ENCODE data around the gene BIRC2. TPM values are rescaled to one million over a fixed set of nuclear protein-coding genes. Genes with fewer than 3 reads are reported as not detected.

The BIRC2 gene
- total and polyA plus RNA-seq, 9 of the 15 experiments (the other 6 are each of a cell fraction or from before 2014, with no cell fraction given): 14.3 to 45.9 (median 20.7) TPM

DNA sequence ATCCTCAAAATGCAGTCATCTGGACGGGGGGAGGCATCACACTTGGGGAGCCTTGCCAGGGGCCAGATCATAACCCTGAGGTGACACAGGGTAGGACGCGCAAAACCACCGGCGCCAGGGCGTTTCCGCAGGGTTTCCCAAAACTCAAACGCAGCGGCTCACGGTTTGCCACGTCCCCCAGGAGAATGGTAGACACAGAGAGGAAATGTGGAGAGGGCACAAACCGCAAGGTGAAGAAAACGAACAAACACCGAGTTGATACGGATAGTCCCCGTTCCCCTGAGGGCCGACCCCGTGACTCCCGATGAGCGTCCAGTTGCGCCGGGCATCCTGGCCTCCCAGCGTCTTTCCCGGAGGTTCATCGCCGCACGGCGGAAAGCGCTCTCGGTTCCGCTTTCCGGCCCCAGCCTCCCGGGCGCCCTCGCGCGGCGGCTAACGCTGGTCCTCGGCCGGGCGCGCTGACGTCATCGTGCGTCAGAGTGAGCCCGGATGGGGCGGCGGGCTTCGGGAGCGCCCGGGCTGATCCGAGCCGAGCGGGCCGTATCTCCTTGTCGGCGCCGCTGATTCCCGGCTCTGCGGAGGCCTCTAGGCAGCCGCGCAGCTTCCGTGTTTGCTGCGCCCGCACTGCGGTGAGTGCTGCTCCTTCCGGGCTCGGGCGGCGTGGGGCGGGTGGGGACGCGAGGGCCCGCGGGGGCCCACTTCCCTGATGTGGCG, at the start of gene BIRC2 (continued):
- TF ChIP-seq SREBF2 (CRISPR knock-in tag; IDR thresholded peaks at IDR 0.05): no peak
- no peak for TF ChIP-seq ZNF217 (CRISPR knock-in tag; IDR thresholded peaks at IDR 0.05)
- no peak for TF ChIP-seq ZNF24 (IDR thresholded peaks at IDR 0.05)
- peak; percentile 82 for TF ChIP-seq GABPB1 (CRISPR knock-in tag; IDR thresholded peaks at IDR 0.05)
- TF ChIP-seq GTF2E2 (tag; IDR thresholded peaks at IDR 0.05): no peak
- no peak for TF ChIP-seq ZNF316 (IDR thresholded peaks at IDR 0.05)
- no peak for TF ChIP-seq ZNF75A (CRISPR knock-in tag; IDR thresholded peaks at IDR 0.05)
- no peak for TF ChIP-seq ZNF57 (CRISPR knock-in tag; IDR thresholded peaks at IDR 0.05)
- TF ChIP-seq, protein P1, sequence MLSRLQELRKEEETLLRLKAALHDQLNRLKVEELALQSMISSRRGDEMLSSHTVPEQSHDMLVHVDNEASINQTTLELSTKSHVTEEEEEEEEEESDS (CRISPR knock-in tag; IDR thresholded peaks at IDR 0.05): no peak
- TF ChIP-seq ZNF175 (CRISPR knock-in tag; IDR thresholded peaks at IDR 0.05; ENCODE audit: low read depth): peak; percentile 69; the same call in 1 of the 2 replicates
- TF ChIP-seq, protein P2, sequence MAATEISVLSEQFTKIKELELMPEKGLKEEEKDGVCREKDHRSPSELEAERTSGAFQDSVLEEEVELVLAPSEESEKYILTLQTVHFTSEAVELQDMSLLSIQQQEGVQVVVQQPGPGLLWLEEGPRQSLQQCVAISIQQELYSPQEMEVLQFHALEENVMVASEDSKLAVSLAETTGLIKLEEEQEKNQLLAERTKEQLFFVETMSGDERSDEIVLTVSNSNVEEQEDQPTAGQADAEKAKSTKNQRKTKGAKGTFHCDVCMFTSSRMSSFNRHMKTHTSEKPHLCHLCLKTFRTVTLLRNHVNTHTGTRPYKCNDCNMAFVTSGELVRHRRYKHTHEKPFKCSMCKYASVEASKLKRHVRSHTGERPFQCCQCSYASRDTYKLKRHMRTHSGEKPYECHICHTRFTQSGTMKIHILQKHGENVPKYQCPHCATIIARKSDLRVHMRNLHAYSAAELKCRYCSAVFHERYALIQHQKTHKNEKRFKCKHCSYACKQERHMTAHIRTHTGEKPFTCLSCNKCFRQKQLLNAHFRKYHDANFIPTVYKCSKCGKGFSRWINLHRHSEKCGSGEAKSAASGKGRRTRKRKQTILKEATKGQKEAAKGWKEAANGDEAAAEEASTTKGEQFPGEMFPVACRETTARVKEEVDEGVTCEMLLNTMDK (IDR thresholded peaks at IDR 0.05; ENCODE audit: borderline replicate concordance, insufficient read depth, low read depth, low read length, poor library complexity, severe bottlenecking): peak; percentile 69
- TF ChIP-seq SRF (CRISPR knock-in tag; IDR thresholded peaks at IDR 0.05): no peak
- TF ChIP-seq DNMT1 (IDR thresholded peaks at IDR 0.05): no peak
- TF ChIP-seq, protein P3, sequence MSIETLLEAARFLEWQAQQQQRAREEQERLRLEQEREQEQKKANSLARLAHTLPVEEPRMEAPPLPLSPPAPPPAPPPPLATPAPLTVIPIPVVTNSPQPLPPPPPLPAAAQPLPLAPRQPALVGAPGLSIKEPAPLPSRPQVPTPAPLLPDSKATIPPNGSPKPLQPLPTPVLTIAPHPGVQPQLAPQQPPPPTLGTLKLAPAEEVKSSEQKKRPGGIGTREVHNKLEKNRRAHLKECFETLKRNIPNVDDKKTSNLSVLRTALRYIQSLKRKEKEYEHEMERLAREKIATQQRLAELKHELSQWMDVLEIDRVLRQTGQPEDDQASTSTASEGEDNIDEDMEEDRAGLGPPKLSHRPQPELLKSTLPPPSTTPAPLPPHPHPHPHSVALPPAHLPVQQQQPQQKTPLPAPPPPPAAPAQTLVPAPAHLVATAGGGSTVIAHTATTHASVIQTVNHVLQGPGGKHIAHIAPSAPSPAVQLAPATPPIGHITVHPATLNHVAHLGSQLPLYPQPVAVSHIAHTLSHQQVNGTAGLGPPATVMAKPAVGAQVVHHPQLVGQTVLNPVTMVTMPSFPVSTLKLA (conservative IDR thresholded peaks at IDR 0.05): peak; percentile 21 to 66; a peak in 2 of 4 replicates
- TF ChIP-seq GABPA (tag; conservative IDR thresholded peaks at IDR 0.05; ENCODE audit: low read depth): peak; percentile 85
- no peak for TF ChIP-seq KDM1A (IDR thresholded peaks at IDR 0.05)
- TF ChIP-seq ZNF76 (CRISPR knock-in tag; IDR thresholded peaks at IDR 0.05; ENCODE audit: borderline replicate concordance): no peak
- TF ChIP-seq, protein P4, sequence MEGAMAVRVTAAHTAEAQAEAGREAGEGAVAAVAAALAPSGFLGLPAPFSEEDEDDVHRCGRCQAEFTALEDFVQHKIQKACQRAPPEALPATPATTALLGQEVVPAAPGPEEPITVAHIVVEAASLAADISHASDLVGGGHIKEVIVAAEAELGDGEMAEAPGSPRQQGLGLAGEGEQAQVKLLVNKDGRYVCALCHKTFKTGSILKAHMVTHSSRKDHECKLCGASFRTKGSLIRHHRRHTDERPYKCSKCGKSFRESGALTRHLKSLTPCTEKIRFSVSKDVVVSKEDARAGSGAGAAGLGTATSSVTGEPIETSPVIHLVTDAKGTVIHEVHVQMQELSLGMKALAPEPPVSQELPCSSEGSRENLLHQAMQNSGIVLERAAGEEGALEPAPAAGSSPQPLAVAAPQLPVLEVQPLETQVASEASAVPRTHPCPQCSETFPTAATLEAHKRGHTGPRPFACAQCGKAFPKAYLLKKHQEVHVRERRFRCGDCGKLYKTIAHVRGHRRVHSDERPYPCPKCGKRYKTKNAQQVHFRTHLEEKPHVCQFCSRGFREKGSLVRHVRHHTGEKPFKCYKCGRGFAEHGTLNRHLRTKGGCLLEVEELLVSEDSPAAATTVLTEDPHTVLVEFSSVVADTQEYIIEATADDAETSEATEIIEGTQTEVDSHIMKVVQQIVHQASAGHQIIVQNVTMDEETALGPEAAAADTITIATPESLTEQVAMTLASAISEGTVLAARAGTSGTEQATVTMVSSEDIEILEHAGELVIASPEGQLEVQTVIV (CRISPR knock-in tag; IDR thresholded peaks at IDR 0.05; ENCODE audit: borderline replicate concordance): peak; percentile 95
- no peak for TF ChIP-seq ZNF143 (CRISPR knock-in tag; IDR thresholded peaks at IDR 0.05)
- TF ChIP-seq, protein P5, sequence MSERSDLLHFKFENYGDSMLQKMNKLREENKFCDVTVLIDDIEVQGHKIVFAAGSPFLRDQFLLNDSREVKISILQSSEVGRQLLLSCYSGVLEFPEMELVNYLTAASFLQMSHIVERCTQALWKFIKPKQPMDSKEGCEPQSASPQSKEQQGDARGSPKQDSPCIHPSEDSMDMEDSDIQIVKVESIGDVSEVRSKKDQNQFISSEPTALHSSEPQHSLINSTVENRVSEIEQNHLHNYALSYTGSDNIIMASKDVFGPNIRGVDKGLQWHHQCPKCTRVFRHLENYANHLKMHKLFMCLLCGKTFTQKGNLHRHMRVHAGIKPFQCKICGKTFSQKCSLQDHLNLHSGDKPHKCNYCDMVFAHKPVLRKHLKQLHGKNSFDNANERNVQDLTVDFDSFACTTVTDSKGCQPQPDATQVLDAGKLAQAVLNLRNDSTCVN (CRISPR knock-in tag; IDR thresholded peaks at IDR 0.05): 0 out of 2 replicates have a peak, but pooled peaks have one; percentile 54
- 0 out of 2 replicates have a peak, but pooled peaks have one; percentile 9 for TF ChIP-seq CBFA2T3 (IDR thresholded peaks at IDR 0.05)
- no peak for TF ChIP-seq BCL6 (CRISPR knock-in tag; IDR thresholded peaks at IDR 0.05)

All from K562 (cell line).